ENCODE results near the gene TUSC2.

DNA sequence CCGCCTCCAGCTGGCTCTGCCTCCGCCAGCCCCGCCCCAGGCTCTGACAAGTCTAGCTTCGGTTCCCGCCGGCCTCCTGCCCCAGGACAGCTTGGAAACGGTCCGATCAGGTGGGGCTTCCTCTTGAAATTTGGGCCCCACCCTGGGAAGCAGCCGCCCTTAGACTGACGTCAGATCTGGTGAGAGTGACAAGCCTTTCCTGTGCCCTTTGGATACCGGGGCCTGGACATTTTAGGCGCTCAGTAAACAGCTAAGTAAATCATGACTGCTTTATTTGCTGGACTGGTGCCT lies 28.4 kb downstream of the TUSC2 start:
- TF ChIP-seq, protein P1, sequence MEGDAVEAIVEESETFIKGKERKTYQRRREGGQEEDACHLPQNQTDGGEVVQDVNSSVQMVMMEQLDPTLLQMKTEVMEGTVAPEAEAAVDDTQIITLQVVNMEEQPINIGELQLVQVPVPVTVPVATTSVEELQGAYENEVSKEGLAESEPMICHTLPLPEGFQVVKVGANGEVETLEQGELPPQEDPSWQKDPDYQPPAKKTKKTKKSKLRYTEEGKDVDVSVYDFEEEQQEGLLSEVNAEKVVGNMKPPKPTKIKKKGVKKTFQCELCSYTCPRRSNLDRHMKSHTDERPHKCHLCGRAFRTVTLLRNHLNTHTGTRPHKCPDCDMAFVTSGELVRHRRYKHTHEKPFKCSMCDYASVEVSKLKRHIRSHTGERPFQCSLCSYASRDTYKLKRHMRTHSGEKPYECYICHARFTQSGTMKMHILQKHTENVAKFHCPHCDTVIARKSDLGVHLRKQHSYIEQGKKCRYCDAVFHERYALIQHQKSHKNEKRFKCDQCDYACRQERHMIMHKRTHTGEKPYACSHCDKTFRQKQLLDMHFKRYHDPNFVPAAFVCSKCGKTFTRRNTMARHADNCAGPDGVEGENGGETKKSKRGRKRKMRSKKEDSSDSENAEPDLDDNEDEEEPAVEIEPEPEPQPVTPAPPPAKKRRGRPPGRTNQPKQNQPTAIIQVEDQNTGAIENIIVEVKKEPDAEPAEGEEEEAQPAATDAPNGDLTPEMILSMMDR (IDR thresholded peaks at IDR 0.05): no peak
- no peak for TF ChIP-seq POLR2A (IDR thresholded peaks at IDR 0.05)
